HepG2 (cell line): ENCODE results near the gene SMIM36. TPM values are rescaled to one million over a fixed set of nuclear protein-coding genes. Genes with fewer than 3 reads are reported as not detected.

ENCODE experiments used
- GZF1 ChIP-seq: sonication (generic); formaldehyde crosslinking; IDR thresholded peaks from 2 replicates; pipeline ENCODE4 v1.5.1; 2020; ENCODE audit warnings: mild to moderate bottlenecking, missing genetic modification reagents
- HDAC6 ChIP-seq: fragments of 200-600 bp; sonication (generic); IDR thresholded peaks from 2 replicates; pipeline ENCODE4 v1.7.0; 2017; ENCODE audit warnings: mild to moderate bottlenecking, antibody characterized with exemption, low read length, low read depth
- KAT7 ChIP-seq: IDR thresholded peaks from 2 replicates; pipeline ENCODE4 v1.6.1; 2018; ENCODE audit warnings: borderline replicate concordance, missing compliant biosample characterization
- POGZ ChIP-seq: sonication (generic); formaldehyde crosslinking; IDR thresholded peaks from 2 replicates; pipeline ENCODE4 v1.4.0; 2020; ENCODE audit warnings: mild to moderate bottlenecking, missing genetic modification reagents
- TOPORS ChIP-seq: sonication (generic); formaldehyde crosslinking; IDR thresholded peaks from 2 replicates; pipeline ENCODE4 v1.8.0; 2023; ENCODE audit warnings: mild to moderate bottlenecking, missing genetic modification reagents
- XRCC5 ChIP-seq: fragments of 200-400 bp; formaldehyde crosslinking; optimal IDR thresholded peaks from 2 replicates; pipeline ENCODE3; 2017; ENCODE audit warnings: mild to moderate bottlenecking, low read length
- ZFP41 ChIP-seq: sonication (generic); formaldehyde crosslinking; IDR thresholded peaks from 2 replicates; pipeline ENCODE4 v1.4.0; 2020; ENCODE audit warnings: mild to moderate bottlenecking, missing genetic modification reagents, borderline replicate concordance
- ZNF460 ChIP-seq: sonication (generic); formaldehyde crosslinking; IDR thresholded peaks from 2 replicates; pipeline ENCODE4 v1.5.1; 2020; ENCODE audit warnings: missing genetic modification reagents, mild to moderate bottlenecking, borderline replicate concordance
- ZNF549 ChIP-seq: sonication (generic); formaldehyde crosslinking; IDR thresholded peaks from 2 replicates; pipeline ENCODE4 v1.5.0; 2020; ENCODE audit warnings: missing genetic modification reagents
- ZNF589 ChIP-seq: sonication (generic); formaldehyde crosslinking; conservative IDR thresholded peaks from 2 replicates; pipeline ENCODE4 v1.8.0; 2022; ENCODE audit warnings: mild to moderate bottlenecking, moderate library complexity, missing genetic modification reagents
- polyA plus RNA-seq, 8 experiments: library from polyadenylated mRNA; depleted of rRNA in 3 of 8; stranded (reverse) in 7 of 8; unstranded in 1 of 8; fragments of >200 nt; fragmentation: Illumina TruSeq in 4 of 8; extraction: Trizol in 4 of 8; gene quantifications; 2 replicates each; pipeline versions ENCODE4 v1.2.1 to v1.2.3, GENCODE V29; 2011 to 2016; ENCODE audit warnings: low read depth in 4 of 8, missing spikeins in 1 of 8, mixed read lengths in 1 of 8; ENCODE audit not compliant: insufficient read depth in 1 of 8
- total RNA-seq, 5 experiments: library from RNA; depleted of rRNA; stranded (reverse); fragments of >200 nt; fragmentation: Illumina TruSeq; extraction: Trizol; gene quantifications; 2 replicates each; pipeline ENCODE4 v1.2.3, GENCODE V29; 2016; ENCODE audit warnings: low read depth in 1 of 5
- TF ChIP-seq, protein P1 (sequence below): sonication (generic); formaldehyde crosslinking; IDR thresholded peaks from 2 replicates; pipeline ENCODE4 v1.9.0; 2021; ENCODE audit warnings: mild to moderate bottlenecking, missing genetic modification reagents
- TF ChIP-seq, protein P2 (sequence below): sonication (generic); formaldehyde crosslinking; IDR thresholded peaks from 2 replicates; pipeline ENCODE4 v1.8.0; 2022; ENCODE audit warnings: missing genetic modification reagents, low read depth, mild to moderate bottlenecking, borderline replicate concordance
- TF ChIP-seq, protein P3 (sequence below): sonication (generic); formaldehyde crosslinking; IDR thresholded peaks from 2 replicates; pipeline ENCODE4 v1.4.0; 2020; ENCODE audit warnings: missing genetic modification reagents
- TF ChIP-seq, protein P4 (sequence below): sonication (generic); formaldehyde crosslinking; IDR thresholded peaks from 2 replicates; pipeline ENCODE4 v1.8.1; 2022; ENCODE audit warnings: mild to moderate bottlenecking, missing genetic modification reagents
- TF ChIP-seq, protein P5 (sequence below): sonication (generic); formaldehyde crosslinking; IDR thresholded peaks from 2 replicates; pipeline ENCODE4 v1.5.1; 2020; ENCODE audit warnings: missing genetic modification reagents, mild to moderate bottlenecking, borderline replicate concordance

Gene SMIM36
- total and polyA plus RNA-seq, 2 of the 13 experiments (the other 11 are each of a cell fraction or from before 2014, with no cell fraction given): not detected

DNA sequence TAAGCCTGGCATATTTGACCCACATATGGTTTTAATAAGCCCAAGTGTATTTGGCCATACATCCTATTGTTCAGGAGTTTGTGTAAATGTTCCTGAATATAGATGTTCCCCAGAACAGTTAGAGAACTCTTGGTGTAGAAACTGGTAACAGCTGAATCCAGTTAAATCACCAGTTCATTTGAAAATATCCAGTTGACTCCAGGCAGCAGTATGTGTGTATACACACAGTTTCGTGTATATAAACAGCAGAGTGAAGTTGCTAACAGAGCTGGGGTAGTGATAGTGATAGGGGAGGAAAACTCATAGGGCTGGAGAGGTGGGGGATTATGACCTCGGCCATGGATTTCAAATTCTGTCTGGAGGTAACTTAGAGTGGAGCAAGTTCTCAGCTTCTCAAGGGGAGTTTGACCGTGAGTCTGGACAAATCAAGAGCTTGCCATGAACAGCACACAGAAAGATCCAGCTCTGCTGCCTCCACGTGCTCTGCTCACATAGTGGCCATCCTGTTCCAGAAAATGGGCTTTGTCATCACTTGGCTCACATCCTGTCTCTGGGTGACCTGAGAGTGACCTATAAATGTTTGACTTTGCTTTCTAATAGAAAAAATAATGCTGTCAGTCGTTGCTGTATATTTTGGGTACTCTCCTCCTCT is 59.0 kb downstream of the SMIM36 start (continued):
- no peak for TF ChIP-seq GZF1 (CRISPR knock-in tag)
- no peak for TF ChIP-seq HDAC6
- TF ChIP-seq POGZ: no peak
- TF ChIP-seq, protein P1, sequence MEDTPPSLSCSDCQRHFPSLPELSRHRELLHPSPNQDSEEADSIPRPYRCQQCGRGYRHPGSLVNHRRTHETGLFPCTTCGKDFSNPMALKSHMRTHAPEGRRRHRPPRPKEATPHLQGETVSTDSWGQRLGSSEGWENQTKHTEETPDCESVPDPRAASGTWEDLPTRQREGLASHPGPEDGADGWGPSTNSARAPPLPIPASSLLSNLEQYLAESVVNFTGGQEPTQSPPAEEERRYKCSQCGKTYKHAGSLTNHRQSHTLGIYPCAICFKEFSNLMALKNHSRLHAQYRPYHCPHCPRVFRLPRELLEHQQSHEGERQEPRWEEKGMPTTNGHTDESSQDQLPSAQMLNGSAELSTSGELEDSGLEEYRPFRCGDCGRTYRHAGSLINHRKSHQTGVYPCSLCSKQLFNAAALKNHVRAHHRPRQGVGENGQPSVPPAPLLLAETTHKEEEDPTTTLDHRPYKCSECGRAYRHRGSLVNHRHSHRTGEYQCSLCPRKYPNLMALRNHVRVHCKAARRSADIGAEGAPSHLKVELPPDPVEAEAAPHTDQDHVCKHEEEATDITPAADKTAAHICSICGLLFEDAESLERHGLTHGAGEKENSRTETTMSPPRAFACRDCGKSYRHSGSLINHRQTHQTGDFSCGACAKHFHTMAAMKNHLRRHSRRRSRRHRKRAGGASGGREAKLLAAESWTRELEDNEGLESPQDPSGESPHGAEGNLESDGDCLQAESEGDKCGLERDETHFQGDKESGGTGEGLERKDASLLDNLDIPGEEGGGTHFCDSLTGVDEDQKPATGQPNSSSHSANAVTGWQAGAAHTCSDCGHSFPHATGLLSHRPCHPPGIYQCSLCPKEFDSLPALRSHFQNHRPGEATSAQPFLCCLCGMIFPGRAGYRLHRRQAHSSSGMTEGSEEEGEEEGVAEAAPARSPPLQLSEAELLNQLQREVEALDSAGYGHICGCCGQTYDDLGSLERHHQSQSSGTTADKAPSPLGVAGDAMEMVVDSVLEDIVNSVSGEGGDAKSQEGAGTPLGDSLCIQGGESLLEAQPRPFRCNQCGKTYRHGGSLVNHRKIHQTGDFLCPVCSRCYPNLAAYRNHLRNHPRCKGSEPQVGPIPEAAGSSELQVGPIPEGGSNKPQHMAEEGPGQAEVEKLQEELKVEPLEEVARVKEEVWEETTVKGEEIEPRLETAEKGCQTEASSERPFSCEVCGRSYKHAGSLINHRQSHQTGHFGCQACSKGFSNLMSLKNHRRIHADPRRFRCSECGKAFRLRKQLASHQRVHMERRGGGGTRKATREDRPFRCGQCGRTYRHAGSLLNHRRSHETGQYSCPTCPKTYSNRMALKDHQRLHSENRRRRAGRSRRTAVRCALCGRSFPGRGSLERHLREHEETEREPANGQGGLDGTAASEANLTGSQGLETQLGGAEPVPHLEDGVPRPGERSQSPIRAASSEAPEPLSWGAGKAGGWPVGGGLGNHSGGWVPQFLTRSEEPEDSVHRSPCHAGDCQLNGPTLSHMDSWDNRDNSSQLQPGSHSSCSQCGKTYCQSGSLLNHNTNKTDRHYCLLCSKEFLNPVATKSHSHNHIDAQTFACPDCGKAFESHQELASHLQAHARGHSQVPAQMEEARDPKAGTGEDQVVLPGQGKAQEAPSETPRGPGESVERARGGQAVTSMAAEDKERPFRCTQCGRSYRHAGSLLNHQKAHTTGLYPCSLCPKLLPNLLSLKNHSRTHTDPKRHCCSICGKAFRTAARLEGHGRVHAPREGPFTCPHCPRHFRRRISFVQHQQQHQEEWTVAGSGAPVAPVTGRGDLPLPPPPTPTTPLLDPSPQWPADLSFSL (CRISPR knock-in tag): no peak
- TF ChIP-seq ZNF460 (CRISPR knock-in tag): no peak
- no peak for TF ChIP-seq KAT7 (CRISPR knock-in tag)
- TF ChIP-seq, protein P2, sequence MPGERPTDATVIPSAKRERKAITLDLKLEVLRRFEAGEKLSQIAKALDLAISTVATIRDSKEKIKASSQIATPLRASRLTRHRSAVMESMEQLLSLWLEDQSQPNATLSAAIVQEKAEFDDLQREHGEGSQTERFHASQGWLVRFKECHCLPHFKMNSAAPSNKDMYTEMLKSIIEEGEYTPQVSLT: no peak
- TF ChIP-seq ZFP41: no peak
- no peak for TF ChIP-seq ZNF589 (CRISPR knock-in tag)
- TF ChIP-seq, protein P3, sequence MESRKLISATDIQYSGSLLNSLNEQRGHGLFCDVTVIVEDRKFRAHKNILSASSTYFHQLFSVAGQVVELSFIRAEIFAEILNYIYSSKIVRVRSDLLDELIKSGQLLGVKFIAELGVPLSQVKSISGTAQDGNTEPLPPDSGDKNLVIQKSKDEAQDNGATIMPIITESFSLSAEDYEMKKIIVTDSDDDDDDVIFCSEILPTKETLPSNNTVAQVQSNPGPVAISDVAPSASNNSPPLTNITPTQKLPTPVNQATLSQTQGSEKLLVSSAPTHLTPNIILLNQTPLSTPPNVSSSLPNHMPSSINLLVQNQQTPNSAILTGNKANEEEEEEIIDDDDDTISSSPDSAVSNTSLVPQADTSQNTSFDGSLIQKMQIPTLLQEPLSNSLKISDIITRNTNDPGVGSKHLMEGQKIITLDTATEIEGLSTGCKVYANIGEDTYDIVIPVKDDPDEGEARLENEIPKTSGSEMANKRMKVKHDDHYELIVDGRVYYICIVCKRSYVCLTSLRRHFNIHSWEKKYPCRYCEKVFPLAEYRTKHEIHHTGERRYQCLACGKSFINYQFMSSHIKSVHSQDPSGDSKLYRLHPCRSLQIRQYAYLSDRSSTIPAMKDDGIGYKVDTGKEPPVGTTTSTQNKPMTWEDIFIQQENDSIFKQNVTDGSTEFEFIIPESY (CRISPR knock-in tag): peak; percentile 35; the same call in 1 of the 2 replicates
- TF ChIP-seq, protein P4, sequence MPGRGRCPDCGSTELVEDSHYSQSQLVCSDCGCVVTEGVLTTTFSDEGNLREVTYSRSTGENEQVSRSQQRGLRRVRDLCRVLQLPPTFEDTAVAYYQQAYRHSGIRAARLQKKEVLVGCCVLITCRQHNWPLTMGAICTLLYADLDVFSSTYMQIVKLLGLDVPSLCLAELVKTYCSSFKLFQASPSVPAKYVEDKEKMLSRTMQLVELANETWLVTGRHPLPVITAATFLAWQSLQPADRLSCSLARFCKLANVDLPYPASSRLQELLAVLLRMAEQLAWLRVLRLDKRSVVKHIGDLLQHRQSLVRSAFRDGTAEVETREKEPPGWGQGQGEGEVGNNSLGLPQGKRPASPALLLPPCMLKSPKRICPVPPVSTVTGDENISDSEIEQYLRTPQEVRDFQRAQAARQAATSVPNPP (CRISPR knock-in tag): no peak
- no peak for TF ChIP-seq TOPORS (CRISPR knock-in tag)
- no peak for TF ChIP-seq XRCC5
- TF ChIP-seq ZNF549 (CRISPR knock-in tag): no peak
- TF ChIP-seq, protein P5, sequence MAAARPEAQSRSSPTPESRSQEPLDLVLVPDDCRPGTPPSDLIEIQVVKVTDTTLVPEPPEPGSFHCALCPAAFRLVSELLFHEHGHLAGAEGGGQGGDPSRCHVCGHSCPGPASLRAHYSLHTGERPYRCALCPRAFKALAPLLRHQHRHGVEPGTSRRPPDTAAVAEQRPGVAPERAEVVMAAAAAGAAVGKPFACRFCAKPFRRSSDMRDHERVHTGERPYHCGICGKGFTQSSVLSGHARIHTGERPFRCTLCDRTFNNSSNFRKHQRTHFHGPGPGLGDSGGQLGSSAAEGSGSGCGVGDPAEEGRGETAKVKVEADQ: no peak
